ENCODE data around the gene RGMA.

DNA sequence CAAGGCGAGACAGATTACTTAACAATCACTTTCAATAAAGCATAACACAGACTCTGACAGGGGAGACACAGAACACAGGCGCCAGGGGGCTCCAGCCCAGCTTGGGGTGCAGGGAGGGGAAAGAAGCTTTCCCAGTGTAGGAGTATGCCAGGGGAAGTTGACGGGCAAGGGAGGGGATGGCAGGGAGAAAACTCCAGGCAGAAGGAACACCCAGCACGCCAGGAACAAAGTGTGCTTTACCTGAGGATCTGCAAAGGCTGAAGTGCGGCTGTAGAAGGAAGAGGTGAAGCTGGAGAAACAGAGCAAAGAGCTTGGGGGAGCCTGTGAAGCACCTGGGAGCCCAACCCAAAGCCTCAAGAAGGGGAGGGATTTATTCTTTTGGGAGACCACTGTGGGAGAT is 12.1 kb downstream of the RGMA start:
- TF ChIP-seq, protein P1, sequence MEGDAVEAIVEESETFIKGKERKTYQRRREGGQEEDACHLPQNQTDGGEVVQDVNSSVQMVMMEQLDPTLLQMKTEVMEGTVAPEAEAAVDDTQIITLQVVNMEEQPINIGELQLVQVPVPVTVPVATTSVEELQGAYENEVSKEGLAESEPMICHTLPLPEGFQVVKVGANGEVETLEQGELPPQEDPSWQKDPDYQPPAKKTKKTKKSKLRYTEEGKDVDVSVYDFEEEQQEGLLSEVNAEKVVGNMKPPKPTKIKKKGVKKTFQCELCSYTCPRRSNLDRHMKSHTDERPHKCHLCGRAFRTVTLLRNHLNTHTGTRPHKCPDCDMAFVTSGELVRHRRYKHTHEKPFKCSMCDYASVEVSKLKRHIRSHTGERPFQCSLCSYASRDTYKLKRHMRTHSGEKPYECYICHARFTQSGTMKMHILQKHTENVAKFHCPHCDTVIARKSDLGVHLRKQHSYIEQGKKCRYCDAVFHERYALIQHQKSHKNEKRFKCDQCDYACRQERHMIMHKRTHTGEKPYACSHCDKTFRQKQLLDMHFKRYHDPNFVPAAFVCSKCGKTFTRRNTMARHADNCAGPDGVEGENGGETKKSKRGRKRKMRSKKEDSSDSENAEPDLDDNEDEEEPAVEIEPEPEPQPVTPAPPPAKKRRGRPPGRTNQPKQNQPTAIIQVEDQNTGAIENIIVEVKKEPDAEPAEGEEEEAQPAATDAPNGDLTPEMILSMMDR (IDR thresholded peaks at IDR 0.05; ENCODE audit: poor library complexity): no peak
- TF ChIP-seq EZH2phosphoT487 (IDR thresholded peaks at IDR 0.05; ENCODE audit: low read depth, severe bottlenecking, unreplicated experiment) (no peak), EZH2 (IDR thresholded peaks at IDR 0.05; ENCODE audit: borderline replicate concordance) (no peak)
